Measurements from ENCODE around the gene RBM26.
"Not testable (repeated sequence)": the region's sequence is repeated elsewhere in the genome, so short reads cannot be mapped to it uniquely, and the experiment has no call there.

RBM26 gene

DNA sequence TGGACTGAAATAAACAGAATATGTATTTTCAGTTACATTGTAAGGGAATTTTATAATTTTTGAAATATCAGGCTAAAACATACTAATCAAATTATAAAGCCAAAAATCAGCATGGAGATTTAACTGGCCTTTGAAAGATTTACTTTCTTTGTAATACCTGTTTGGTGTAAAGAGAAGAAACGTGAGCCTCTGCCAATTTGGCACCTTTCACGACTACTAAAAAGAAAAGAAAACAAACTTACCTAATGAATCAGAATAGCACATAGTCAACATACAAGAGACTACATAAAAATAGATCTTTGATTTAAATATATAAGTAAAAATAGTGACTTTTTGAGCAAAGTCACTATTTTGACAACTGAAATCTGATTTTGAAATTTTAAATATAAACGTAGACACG, 87.4 kb downstream of the RBM26 start:
- DNase-seq (ENCODE audit: low spot score): no peak

DNA sequence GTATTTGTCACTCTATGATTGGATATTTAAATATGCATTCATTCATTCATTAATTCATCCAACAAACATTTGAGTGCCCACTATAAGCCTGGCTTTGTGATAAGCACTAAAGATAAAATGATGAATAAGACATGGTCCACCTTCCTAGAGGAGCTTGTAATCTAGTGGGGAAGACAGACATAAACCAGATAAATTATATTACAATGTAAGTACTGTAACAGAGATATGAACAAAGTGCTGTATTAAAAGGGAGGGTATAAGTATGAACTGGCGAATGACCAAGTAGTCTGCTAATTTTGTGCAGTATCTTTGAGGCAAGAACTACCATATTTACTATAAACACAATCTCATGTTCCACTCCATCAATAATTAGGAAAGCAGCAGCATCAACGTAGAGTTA, 88.2 kb downstream of the RBM26 start:
- DNase-seq (ENCODE audit: low spot score): no peak

DNA sequence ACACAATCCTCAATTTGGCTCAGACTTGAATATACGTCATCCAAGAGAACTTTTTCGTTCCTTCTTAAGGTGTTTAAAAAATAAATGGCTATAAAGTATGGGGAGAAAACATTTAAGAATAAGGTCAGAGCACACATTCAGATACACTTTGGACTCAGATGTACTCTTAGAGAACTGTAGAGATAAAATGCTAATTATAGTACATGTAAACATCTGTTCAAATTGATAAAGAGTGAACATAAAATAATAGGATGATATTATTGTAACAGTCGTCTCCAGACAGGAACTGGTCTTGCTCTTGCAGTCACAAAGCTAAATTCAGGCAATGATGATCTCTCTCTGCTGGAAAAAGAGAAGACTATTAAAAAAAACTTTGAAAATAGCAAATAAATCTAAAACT, 91.4 kb downstream of the RBM26 start:
- DNase-seq (ENCODE audit: low spot score): no peak

DNA sequence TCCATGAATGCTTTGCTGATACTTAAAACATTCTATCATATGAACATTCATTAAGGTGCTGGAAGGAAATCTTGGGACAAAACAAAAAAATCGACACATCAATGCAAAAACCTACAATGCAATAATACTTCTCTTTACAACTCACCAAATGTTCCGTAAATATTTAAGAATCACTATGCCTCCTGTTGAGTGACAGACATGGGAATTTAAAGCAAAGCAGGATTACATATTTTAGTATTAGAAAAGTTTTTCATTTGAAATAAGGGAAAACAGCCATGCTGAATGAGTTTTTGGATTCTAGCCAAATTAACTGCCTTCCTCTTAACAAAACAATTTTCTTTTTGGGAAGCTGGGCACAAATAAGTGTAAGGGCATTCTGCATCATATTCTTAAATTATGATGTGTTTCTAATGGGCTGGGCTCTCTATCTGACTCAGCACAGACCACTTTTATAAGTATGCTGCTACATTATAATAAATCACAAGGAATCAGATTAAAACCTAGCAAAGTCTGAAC, 93.7 kb downstream of the RBM26 start:
- no peak for DNase-seq (ENCODE audit: low spot score)

DNA sequence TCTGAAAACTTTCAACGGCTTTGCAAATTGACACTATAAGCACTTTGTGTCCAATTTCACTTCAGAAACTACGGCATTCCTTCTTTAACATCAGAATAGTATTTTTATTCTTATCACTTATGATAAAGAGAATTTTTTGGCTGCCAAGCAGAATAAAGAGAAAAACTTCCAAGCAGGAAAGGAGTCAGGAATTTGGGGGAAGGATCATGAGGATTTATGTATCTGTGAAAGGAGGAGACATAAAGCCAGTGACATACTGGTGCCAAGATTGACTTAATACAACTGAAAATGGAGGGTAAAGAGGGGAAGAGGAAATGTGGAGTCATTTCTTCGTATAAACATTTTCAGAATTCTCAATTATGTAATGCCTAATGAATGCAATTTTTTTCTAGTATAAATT, 94.7 kb downstream of the RBM26 start:
- DNase-seq (ENCODE audit: low spot score): no peak

DNA sequence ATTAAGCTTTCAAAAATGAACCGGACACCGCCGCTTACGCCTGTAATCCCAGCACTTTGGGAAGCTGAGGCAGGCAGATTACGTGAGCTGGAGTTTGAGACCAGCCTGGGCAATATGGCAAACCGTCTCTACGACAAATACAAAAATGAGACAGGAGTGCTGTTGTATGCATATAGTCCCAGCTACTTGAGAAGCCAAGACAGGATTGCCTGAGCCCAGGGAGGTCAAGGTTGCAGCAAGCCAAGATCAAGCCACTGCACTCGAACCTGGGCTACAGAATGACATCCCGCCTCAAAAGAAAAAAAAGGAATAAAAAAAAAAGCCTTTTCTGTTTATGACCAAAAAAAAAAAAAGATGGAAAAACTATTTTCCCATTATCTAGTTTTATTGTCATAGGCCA, 96.4 kb downstream of the RBM26 start:
- no peak for DNase-seq (ENCODE audit: low spot score)

DNA sequence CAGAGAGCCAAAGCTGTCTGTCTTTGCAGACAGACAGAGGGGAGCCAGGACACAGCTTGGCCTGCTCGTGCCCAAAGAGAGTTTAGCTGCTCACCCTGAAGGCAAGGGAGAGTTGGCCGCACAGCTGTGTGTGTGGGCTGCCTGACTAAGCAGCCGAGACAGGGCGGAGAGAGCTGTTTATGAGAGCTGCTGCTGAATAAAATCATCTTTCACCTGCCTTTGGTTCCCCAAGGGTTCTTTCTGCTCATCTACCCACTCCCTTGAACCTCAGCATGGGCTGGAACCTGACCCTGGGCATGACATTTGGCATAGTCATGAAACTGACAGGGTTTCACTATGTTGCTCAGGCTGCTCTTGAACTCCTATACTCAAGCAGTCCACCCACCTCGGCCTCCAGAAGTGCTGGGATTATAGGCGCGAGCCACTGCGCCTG, 98.2 kb downstream of the RBM26 start:
- no peak for DNase-seq (ENCODE audit: low spot score)

DNA sequence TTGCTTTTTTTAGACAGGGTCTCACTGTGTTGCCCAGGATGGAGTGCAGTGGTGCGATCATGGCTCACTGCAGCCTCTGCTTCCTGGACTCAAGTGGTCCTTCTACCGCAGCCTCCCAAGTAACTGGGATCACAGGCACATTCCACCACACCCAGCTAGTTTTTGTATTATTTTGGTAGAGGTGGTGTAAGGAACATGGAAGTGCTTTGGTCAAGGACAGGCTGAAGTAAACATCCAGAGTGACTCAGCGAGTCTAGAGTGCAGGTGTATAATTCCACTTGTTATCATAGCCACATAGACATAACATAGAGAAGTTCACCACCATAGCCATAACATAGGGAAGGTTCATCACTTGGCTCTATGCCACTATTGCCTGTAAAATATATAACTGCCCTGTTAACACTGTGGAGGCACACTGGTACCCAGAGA, 98.6 kb downstream of the RBM26 start:
- no peak for DNase-seq (ENCODE audit: low spot score)

DNA sequence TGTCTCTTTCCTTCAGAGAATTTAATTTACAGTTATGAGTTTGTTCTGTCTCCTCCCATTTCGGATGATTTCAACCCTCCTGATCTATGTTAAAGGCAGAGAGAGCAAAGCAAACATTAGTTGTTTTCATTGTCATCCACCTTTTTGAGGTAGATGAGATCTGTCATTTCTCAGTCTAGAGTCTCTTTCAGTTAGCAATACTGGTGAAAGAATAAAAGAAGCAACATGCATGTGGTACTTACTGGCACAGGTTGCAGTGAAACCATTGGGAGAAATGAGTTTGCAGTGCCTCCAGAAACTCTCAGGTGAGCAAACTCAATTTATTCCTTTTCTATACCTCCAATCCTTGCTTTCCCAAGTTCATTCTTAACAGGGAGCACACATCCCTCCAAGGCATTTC, 99.4 kb downstream of the RBM26 start:
- DNase-seq (ENCODE audit: low spot score): no peak

DNA sequence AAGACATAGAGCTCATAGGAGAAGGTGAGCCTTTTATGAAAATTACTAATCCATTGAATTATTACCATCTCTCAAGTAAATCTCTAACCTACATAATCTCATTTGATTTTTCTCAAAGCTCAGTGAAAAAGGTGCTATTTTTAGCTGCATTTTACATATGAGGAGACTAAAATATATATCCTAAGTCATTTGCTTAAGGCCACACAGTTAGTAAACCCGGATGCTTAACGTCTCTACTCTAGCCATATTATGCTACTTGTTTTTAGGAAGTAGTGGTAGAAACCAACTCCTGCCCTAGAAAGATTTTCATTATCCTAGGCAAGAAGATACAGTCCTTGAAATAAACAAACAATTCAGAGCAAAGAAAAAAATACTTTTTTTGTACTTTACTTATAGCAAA, 108.9 kb downstream of the RBM26 start:
- DNase-seq (ENCODE audit: low spot score): no peak

DNA sequence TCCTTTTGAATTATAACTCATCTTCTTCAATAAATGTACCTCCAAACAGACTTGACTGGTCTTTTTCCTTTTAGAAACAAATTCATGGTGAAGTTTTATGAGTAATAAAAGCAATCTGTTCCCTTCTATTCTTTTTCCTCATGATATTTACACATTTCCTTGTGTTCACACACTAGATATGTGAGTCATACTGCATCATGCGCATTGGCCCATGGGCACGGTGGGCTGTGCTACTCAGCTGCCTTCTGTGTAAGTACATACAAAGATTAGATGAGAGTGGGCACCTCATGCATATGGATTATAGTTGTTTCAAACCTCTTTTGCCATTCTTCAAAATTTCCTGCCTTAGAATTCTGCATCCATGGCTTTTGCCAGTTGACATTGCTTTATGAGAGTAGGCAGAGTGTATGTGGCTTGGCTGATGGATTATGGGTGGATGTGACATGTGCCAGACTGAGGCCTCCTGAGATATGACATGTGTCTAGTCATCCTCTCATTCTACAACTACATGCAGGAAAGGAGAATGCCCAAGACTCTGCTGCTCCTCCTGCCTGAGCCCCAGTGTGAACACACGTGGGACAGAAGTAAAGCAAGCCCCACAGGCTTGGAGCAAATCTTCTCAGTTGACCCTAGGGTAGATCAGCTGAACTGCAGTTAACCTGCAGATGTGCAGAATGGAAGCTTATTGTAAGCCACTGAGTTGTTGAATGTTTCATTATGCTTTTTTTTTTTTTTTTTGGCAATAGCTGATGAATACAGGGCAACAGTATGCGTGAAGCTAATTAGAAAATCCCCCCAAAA, 109.9 kb downstream of the RBM26 start:
- no peak for DNase-seq (ENCODE audit: low spot score)

DNA sequence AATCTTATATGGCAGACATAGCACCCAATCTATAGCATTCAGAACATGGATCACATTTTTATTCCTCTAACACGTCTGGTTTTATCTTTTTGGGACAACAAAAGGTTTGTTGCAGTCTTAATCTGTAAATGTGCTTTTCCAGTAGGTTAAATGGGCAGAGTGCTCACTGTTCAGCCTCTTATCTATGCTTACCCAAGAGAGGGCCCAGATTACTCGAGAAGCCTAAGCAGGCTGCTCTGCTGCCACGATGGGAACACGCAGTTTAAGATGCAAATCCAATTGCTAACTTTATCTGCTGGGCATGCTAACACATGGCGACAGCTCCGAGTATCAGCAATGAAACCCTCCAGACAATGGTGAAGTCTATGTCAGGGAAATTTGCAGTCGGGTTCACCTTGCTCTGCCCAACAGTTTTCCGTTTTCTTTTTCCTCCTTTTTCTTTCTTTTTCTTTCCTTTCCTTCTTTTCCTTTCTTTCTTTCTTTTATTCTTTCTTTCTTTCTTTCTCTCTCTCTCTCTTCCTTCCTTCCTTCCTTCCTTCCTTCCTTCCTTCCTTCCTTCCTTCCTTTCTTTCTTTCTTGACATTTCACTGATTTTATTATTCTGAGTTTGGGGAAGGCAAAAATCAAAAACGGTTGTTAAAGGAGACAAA, 115.3 kb downstream of the RBM26 start:
- DNase-seq (ENCODE audit: low spot score): no peak

DNA sequence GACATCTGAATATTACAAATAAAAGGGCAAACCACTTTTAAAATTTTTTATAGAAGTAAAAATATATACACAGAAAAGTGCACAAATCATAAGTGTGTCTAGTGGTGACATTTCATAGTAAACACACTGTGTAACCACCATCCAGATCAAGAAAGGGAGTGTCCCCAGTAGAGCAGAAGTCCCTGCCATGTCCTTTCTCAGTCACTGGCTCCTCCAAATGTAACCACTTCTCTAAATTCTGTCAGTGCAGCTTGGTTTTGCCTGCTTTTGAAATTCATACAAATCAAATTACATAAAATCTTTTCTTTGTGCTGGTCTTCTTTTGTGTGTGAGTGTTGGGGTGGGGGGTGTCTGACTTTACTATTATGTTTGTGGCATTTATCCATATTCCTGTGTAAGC, 116.5 kb downstream of the RBM26 start:
- no peak for DNase-seq (ENCODE audit: low spot score)

DNA sequence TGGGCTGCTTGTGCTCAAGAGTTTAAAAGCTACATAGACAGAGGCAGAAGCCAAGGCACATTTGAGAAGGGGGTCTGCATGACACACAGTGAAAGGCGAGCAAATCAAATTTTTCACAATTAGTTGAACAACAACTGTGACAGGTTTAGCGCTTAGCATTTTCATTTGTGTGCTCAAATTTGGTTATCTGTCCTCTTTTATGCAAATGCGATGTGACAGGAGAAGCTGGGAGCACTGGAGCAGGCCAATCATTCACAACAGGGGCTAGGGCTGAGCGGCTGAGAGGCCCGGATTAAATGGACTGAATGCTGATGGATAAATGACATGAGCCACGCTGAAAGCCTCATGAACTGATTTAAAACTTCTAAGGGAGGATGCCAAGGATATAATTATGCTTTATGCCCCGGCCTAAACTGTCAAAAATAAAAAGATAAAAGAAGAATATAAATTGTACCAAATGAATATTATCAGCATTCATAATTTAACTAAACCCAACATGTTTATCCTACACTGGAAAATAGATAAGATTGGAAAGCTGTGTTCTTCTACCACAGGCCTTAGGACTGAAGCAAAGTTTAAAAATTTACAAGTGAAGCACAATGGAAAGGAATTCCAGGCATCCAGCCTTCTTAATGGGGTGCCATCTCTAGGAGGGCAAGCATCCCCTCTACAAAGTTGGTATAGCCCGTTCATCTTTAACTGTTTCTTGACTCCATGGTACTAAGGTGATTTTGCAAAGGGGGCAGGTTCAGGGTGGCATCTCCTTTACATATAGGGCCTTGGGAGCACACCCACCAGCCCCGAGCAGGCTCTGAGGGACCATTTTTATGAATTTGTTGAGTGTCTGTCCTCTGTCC, 117.9 kb downstream of the RBM26 start:
- no peak for DNase-seq (ENCODE audit: low spot score)

DNA sequence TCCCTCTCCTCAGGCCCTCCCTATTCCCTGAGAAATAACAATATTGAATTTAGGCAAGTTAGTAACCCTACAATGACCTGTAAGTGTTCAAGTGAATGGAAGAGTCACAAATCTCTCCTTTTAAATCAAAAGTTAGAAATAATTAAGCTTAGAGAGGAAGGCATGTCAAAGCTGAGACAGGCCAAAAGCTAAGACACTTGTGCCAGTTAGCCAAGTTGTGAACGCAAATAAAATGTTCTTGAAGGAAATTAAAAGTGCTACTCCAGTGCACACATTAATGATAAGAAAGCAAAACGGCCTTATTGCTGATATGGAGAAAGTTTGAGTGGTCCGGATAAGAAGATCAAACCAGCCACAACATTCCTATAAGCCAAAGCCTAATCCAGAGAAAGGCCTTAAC, 120.9 kb downstream of the RBM26 start:
- no peak for DNase-seq (ENCODE audit: low spot score)

DNA sequence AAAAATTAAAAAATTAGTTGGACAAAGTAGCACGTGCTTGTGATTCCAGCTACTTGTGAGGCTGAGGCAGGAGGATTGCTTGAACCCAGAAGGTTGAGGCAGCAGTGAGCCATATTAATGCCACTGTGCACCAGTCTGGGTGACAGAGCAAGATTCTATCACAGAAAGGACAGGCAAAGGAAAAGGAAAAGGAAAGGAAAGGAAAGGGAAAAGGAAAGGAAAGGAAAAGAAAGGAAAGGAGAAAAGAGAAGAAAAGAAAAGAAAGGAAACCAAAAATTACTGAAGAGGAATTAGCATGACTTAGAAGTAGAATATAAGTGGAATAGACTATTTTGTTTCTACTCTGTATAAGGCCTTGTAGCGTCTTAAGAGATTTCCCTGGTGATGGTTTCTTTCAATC, 122.3 kb downstream of the RBM26 start:
- no peak for DNase-seq (ENCODE audit: low spot score)

DNA sequence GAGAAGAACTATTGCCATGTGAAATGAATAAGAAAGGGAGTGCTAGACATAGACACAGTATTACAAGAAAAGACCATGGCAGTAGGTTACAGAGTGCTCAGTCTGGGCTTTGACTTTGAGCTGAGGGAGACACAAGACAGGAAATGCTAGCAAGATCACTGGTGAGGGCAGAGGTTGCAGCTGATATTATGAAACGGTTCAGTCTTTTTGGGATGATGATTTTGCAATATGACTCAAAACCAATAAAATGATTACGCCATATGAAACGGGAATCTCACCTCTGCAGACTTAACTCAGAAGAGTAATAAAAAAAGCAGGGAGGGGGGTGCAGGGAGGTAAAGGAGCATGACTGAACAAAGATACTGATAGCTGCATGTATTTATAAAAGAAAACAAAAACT, 123.1 kb downstream of the RBM26 start:
- DNase-seq (ENCODE audit: low spot score): no peak

DNA sequence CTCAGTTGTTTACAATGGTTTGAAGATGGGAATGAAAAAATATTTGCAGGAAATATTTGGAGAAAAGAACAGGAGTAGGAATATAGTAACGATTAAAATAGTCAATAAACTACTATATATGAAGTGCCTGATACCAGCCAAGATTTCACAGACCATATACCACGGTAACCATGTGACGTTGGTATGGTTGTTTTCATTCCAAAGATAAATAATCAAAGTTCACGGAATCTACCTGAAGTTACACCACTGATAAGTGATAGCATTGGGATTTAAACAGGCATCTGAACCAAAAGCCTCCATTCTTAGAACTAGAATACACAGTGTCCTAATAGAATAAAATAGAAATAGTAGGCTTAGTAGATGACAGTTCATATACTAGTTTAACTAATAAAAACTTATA, 123.5 kb downstream of the RBM26 start:
- no peak for DNase-seq (ENCODE audit: low spot score)

DNA sequence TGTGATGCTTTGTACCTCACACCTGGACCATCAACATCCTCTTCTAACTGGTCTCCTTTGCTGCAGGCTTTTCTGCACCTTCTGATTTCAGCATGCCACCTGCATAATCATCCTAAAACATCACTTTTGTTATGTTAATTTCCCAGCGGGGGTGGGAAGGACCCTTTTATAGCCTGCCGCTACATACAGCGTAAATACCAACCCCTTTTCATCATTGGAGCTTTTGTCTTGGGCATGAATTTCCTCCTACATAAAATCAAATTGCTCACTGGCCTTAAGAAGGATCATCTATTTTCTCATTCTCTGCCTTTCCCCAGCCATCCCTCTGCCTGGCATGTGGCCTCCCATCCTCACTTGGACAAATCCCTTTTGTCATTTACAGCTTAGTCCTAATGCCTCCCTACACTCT, 124.7 kb downstream of the RBM26 start:
- DNase-seq (ENCODE audit: low spot score): no peak

DNA sequence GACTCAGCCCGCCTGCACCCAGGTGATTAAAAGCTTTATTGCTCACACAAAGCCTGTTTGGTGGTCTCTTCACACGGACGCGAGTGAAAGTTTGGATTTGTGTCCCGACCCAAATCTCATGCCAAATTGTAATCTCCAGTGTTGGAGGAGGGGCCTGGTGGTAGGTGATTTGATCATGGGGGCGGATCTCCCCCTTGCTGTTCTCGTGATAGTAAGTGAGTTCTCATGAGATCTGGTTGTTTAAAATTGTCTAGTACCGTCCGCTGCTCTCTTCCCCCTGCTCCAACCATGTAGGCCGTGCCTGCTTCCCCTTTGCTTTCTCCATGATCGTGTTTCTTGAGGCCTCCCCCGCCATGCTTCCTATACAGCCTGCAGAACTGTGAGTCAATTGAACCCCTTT, 126.3 kb downstream of the RBM26 start:
- not testable (repeated sequence) for DNase-seq (ENCODE audit: low spot score)

DNA sequence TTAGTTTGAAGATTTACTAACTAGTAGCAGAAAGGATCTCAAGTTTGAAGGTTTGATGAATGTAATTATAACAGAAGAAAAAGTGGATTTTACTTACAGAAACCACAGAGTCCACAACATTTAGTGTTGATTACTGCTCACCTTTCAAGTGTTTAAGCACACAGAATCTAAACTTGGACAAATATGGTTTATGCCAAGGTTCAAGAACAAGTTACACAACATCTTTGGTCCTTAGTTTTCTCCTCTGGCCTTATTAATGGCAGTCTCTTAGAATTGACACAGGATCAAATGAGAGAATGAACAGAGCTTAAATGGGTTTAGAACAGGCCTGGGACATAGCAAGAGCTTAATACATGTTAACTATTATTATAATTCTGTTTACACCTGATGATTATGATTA, 133.0 kb downstream of the RBM26 start:
- DNase-seq (ENCODE audit: low spot score): no peak

DNA sequence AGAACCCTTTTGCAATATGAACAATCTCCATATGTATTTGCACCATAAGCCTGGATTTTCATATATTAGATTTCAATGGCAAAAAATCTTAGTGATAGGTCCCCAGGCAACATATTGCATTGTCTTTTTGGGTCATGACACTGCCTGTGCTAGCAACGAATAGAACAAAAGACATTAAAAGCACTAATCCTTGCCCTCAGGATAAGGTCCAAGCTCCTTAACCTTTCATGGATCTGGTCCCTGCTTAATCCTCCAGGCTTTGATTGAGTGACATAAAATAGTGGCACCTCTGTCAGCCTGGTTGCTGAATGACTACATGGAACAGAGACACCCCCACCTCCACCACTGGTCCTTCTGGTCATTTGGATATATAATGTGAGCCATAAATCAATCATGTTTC, 134.4 kb downstream of the RBM26 start:
- no peak for DNase-seq (ENCODE audit: low spot score)

DNA sequence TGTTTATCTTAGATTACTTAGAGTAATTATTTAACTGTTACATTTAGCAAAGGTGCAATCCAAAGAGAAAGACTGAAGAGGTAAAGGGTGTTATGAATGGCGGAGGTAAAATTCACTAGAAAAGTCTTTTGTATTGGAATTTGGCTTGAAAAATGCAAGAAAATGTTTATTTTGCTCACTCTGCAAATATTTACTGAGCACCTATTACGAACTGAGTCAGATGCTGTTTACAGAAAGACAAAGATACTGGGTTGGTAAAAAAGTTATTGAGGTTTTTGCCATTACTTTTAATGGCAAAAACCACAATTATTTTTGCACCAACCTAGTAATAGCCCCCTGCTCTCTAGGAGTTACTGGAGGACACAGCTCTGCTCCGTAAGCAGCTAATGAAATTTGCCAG, 135.2 kb downstream of the RBM26 start:
- DNase-seq (ENCODE audit: low spot score): no peak

Data from kidney capillary endothelial cell (primary cell).